Upper lobe of left lung (tissue), 4 donors: ENCODE results near the gene SYT6.

ENCODE experiments used
- POLR2A ChIP-seq, 4 donors: fragments of 450-650 bp; IDR thresholded peaks; one replicate each; pipeline ENCODE4 v1.5.1; 2016 to 2017; ENCODE audit warnings: antibody characterized with exemption in 4 of 4, mild to moderate bottlenecking in 2 of 4
- TF ChIP-seq, protein P1 (sequence below), 6 experiments: fragments of 450-650 bp in 4 of 6; fragments of 200-600 bp in 2 of 6; sonication (generic) in 2 of 6; IDR thresholded peaks; one replicate each; pipeline ENCODE4 v1.5.1; 2016 to 2019; ENCODE audit warnings: antibody characterized with exemption in 6 of 6

DNA sequence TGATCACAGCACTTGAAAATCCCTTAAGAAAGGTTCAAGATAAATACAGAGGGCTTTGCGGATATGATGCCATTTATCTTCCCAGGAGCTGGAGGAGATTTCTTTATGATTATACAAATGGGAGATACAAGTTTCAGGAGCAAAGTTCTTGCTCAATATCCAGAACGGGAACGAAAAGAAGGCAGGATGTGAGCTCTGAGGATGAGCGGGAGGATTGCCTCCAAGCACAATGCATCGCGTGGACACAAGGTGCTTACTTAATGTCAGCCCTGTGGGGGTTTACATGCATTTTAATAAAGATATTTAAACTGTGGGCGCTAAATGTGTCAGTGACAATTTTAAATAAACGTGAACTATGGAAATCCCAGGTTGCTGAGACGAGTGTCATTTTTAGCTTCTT, 59.0 kb downstream of the SYT6 start:
- TF ChIP-seq, protein P1, sequence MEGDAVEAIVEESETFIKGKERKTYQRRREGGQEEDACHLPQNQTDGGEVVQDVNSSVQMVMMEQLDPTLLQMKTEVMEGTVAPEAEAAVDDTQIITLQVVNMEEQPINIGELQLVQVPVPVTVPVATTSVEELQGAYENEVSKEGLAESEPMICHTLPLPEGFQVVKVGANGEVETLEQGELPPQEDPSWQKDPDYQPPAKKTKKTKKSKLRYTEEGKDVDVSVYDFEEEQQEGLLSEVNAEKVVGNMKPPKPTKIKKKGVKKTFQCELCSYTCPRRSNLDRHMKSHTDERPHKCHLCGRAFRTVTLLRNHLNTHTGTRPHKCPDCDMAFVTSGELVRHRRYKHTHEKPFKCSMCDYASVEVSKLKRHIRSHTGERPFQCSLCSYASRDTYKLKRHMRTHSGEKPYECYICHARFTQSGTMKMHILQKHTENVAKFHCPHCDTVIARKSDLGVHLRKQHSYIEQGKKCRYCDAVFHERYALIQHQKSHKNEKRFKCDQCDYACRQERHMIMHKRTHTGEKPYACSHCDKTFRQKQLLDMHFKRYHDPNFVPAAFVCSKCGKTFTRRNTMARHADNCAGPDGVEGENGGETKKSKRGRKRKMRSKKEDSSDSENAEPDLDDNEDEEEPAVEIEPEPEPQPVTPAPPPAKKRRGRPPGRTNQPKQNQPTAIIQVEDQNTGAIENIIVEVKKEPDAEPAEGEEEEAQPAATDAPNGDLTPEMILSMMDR (IDR thresholded peaks at IDR 0.05): no peak
- TF ChIP-seq POLR2A (IDR thresholded peaks at IDR 0.05): no peak
